Progenitor cell of endocrine pancreas (in vitro differentiated cells): ENCODE measurements around the gene PSMB10. TPM values are rescaled to one million over a fixed set of nuclear protein-coding genes. Genes with fewer than 3 reads are reported as not detected.

Source experiments
- DNase-seq: peaks from one replicate; pipeline ENCODE4 v3.0.0; 2021; ENCODE audit warnings: low spot score; ENCODE audit not compliant: unreplicated experiment
- H3K27ac Mint-ChIP-seq: 2 replicates; pipeline ENCODE4 v1.8.0; 2021; ENCODE audit warnings: mild to moderate bottlenecking, moderate library complexity, mixed read lengths
- H3K27me3 Mint-ChIP-seq: 2 replicates; pipeline ENCODE4 v1.8.0; 2021; ENCODE audit warnings: mixed read lengths
- H3K36me3 Mint-ChIP-seq: 2 replicates; pipeline ENCODE4 v1.8.0; 2022; ENCODE audit warnings: mixed read lengths; ENCODE audit not compliant: insufficient read depth
- H3K4me1 Mint-ChIP-seq: 2 replicates; pipeline ENCODE4 v1.8.0; 2021; ENCODE audit warnings: low read depth, mixed read lengths
- H3K4me3 Mint-ChIP-seq: 2 replicates; pipeline ENCODE4 v1.8.0; 2021; ENCODE audit warnings: low read depth, mild to moderate bottlenecking, moderate library complexity, mixed read lengths
- H3K9me3 Mint-ChIP-seq: 2 replicates; pipeline ENCODE4 v1.8.0; 2021; ENCODE audit warnings: low read depth, mixed read lengths
- CTCF ChIP-seq: fragments of 200-600 bp; sonication (generic); IDR thresholded peaks from one replicate; pipeline ENCODE4 v1.5.0; 2021; ENCODE audit warnings: antibody characterized with exemption, mild to moderate bottlenecking; ENCODE audit not compliant: unreplicated experiment
- total RNA-seq: library from RNA; stranded (reverse); gene quantifications from 2 replicates; pipeline ENCODE4 v1.2.1, GENCODE V29; 2021

Gene PSMB10
- total RNA-seq, 1 donor from 2014 or later: 9.8 TPM

- peaks cover 3% of the 10 kb centered on the region for H3K27me3 Mint-ChIP-seq
- H3K9me3 Mint-ChIP-seq: no peaks in the 10 kb centered on the region
- no peak for DNase-seq
- no peak overlapping the region for H3K27ac Mint-ChIP-seq
- no peak for TF ChIP-seq CTCF
- H3K4me3 Mint-ChIP-seq: no peak overlapping the region
- H3K36me3 Mint-ChIP-seq: peaks cover 4% of the 10 kb centered on the region
- H3K4me1 Mint-ChIP-seq: peaks cover 6% of the 10 kb centered on the region
Measured at GRCh38 chr16:67930191-67930590, 6.5 kb downstream of the PSMB10 start.

- peaks cover 3% of the 10 kb centered on the region for H3K36me3 Mint-ChIP-seq
- no peak overlapping the region for H3K27ac Mint-ChIP-seq
- peak; percentile 62 for DNase-seq
- H3K4me3 Mint-ChIP-seq: no peak overlapping the region
- H3K27me3 Mint-ChIP-seq: no peaks in the 10 kb centered on the region
- TF ChIP-seq CTCF: peak; percentile 79
- H3K9me3 Mint-ChIP-seq: no peaks in the 10 kb centered on the region
- no peaks in the 10 kb centered on the region for H3K4me1 Mint-ChIP-seq
Measured at GRCh38 chr16:67928561-67929364, 7.9 kb downstream of the PSMB10 start.

- DNase-seq: no peak
- Mint-ChIP-seq H3K9me3 (no peaks in the 10 kb centered on the region), H3K27ac (no peak overlapping the region), H3K4me3 (no peak overlapping the region), H3K4me1 (no peaks in the 10 kb centered on the region), H3K36me3 (peaks cover 3% of the 10 kb centered on the region), H3K27me3 (no peaks in the 10 kb centered on the region)
- TF ChIP-seq CTCF: no peak
Measured at GRCh38 chr16:67928147-67928546, 8.5 kb downstream of the PSMB10 start.

GRCh38 chr16:67927131-67927941 is 9.3 kb downstream of the PSMB10 start:
- Mint-ChIP-seq H3K27ac (no peak overlapping the region), H3K36me3 (peaks cover 3% of the 10 kb centered on the region), H3K4me3 (no peak overlapping the region), H3K4me1 (no peaks in the 10 kb centered on the region), H3K9me3 (no peaks in the 10 kb centered on the region), H3K27me3 (no peaks in the 10 kb centered on the region)
- DNase-seq: no peak
- no peak for TF ChIP-seq CTCF

GRCh38 chr16:67926181-67926750 is 10.4 kb downstream of the PSMB10 start:
- peak overlapping the region; percentile 49 for H3K27ac Mint-ChIP-seq
- no peaks in the 10 kb centered on the region for H3K4me1 Mint-ChIP-seq
- no peak for DNase-seq
- TF ChIP-seq CTCF: no peak
- H3K4me3 Mint-ChIP-seq: no peak overlapping the region
- no peaks in the 10 kb centered on the region for H3K27me3 Mint-ChIP-seq
- peaks cover 3% of the 10 kb centered on the region for H3K36me3 Mint-ChIP-seq
- H3K9me3 Mint-ChIP-seq: no peaks in the 10 kb centered on the region
